Measurements from ENCODE around the gene CFAP20DC.
"Not testable (repeated sequence)": the region's sequence is repeated elsewhere in the genome, so short reads cannot be mapped to it uniquely, and the experiment has no call there.

Gene CFAP20DC

GRCh38 chr3:58697561-58697960, 352.3 kb downstream of the CFAP20DC start (continued):
- TF ChIP-seq TSHZ1 (tag by site-specific recombination; IDR thresholded peaks at IDR 0.05; ENCODE audit: borderline replicate concordance), result no peak
- TF ChIP-seq TCF7L2 (IDR thresholded peaks at IDR 0.05; ENCODE audit: borderline replicate concordance, low read depth, low read length), result no peak
- no peak for TF ChIP-seq ZNF473 (tag by site-specific recombination; IDR thresholded peaks at IDR 0.05)
- TF ChIP-seq ZNF398 (tag by site-specific recombination; IDR thresholded peaks at IDR 0.05), result no peak
- TF ChIP-seq ZNF19 (tag by site-specific recombination; IDR thresholded peaks at IDR 0.05; ENCODE audit: low read depth), result no peak
- TF ChIP-seq ZBTB7A (tag by site-specific recombination; IDR thresholded peaks at IDR 0.05; ENCODE audit: low read depth), result no peak
- TF ChIP-seq ZNF138 (tag by site-specific recombination; IDR thresholded peaks at IDR 0.05; ENCODE audit: borderline replicate concordance), result no peak
- no peak for TF ChIP-seq ZNF223 (tag by site-specific recombination; IDR thresholded peaks at IDR 0.05)
- TF ChIP-seq KLF16 (tag by site-specific recombination; IDR thresholded peaks at IDR 0.05), result no peak
- no peak for TF ChIP-seq ZNF792 (tag by site-specific recombination; IDR thresholded peaks at IDR 0.05)
- no peak for TF ChIP-seq ZNF701 (tag by site-specific recombination; IDR thresholded peaks at IDR 0.05)
- no peak for TF ChIP-seq ZNF239 (tag by site-specific recombination; IDR thresholded peaks at IDR 0.05)
- no peak for TF ChIP-seq SP3 (tag by site-specific recombination; IDR thresholded peaks at IDR 0.05)

GRCh38 chr3:58696813-58697212, 353.0 kb downstream of the CFAP20DC start:
- H3K4me1 ChIP-seq (ENCODE audit: control insufficient read depth, insufficient read depth, low read length); H3K36me3 ChIP-seq (ENCODE audit: control insufficient read depth in 2 of 2, insufficient read depth in 1 of 2, low read length in 2 of 2); POLR2A ChIA-PET; CTCF ChIA-PET; H3K4me3 ChIP-seq (ENCODE audit: low read depth, low read length); H3K9me3 ChIP-seq (ENCODE audit: control insufficient read depth, insufficient read depth, low read depth, low read length); H3K27ac ChIP-seq (ENCODE audit: extremely low read depth, low read depth, low read length): not testable (repeated sequence)

- no peaks in the 10 kb centered on the region for H3K9me3 ChIP-seq (ENCODE audit: control insufficient read depth, insufficient read depth, low read depth, low read length)
- TF ChIP-seq ZNF501 (tag by site-specific recombination; IDR thresholded peaks at IDR 0.05), result no peak
- no peak for TF ChIP-seq ZSCAN16 (tag by site-specific recombination; IDR thresholded peaks at IDR 0.05)
- TF ChIP-seq ZNF48 (tag by site-specific recombination; IDR thresholded peaks at IDR 0.05), result no peak
- no peak for TF ChIP-seq ZEB2 (tag by site-specific recombination; IDR thresholded peaks at IDR 0.05)
- TF ChIP-seq ZBTB21 (tag by site-specific recombination; IDR thresholded peaks at IDR 0.05), result no peak
- no peak for TF ChIP-seq ZBTB26 (tag by site-specific recombination; optimal IDR thresholded peaks at IDR 0.05)
- no peak for TF ChIP-seq OSR2 (tag by site-specific recombination; IDR thresholded peaks at IDR 0.05)
- no peak for TF ChIP-seq MYNN (tag by site-specific recombination; IDR thresholded peaks at IDR 0.05; ENCODE audit: borderline replicate concordance)
- ChIA-PET CTCF (no interaction called here), POLR2A (no interaction called here)
- no peaks in the 10 kb centered on the region for H3K4me1 ChIP-seq (ENCODE audit: control insufficient read depth, insufficient read depth, low read length)
- H3K4me3 ChIP-seq (ENCODE audit: low read depth, low read length), result no peak overlapping the region
- H3K36me3 ChIP-seq (ENCODE audit: control insufficient read depth in 2 of 2, insufficient read depth in 1 of 2, low read length in 2 of 2), result no peaks in the 10 kb centered on the region
- no peak overlapping the region for H3K27ac ChIP-seq (ENCODE audit: extremely low read depth, low read depth, low read length)
These were observed 353.7 kb downstream of the CFAP20DC start for GRCh38 chr3:58696093-58696492.

- H3K4me1 ChIP-seq (ENCODE audit: control insufficient read depth, insufficient read depth, low read length); H3K4me3 ChIP-seq (ENCODE audit: low read depth, low read length); H3K9me3 ChIP-seq (ENCODE audit: control insufficient read depth, insufficient read depth, low read depth, low read length); H3K36me3 ChIP-seq (ENCODE audit: control insufficient read depth in 2 of 2, insufficient read depth in 1 of 2, low read length in 2 of 2); POLR2A ChIA-PET; H3K27ac ChIP-seq (ENCODE audit: extremely low read depth, low read depth, low read length): not testable (repeated sequence)
- CTCF ChIA-PET, result interaction anchor here (0.7 kb wide), 1 partner anchor 178 kb away, joined by 5 read pairs; no protein-coding TSS in a partner anchor
These were observed 354.5 kb downstream of the CFAP20DC start for GRCh38 chr3:58695284-58695683.

All from HEK293 (cell line).